OCI-LY7 (cell line): ENCODE data around the gene KCNAB2. TPM values are rescaled to one million over a fixed set of nuclear protein-coding genes. Genes with fewer than 3 reads are reported as not detected.

Experiments
- BruUV-seq: library from RNA; stranded (reverse); fragments of 400-500 nt; replicated peaks from 2 replicates; lab custom pipeline; 2021; lab: Mats Ljungman, UMichigan
- CTCF ChIA-PET: fragments of 300-600 bp; sonication (Branson Sonifier 250); formaldehyde crosslinking; loops from one replicate; lab custom pipeline; 2022; ENCODE audit warnings: antibody characterized with exemption; ENCODE audit not compliant: unreplicated experiment; lab: Charles Lee
- POLR2A ChIA-PET: fragments of 300-600 bp; sonication (Branson Sonifier 250); formaldehyde crosslinking; loops from one replicate; lab custom pipeline; 2022; ENCODE audit warnings: antibody characterized with exemption; lab: Charles Lee
- DNase-seq: peaks from one replicate; pipeline ENCODE4 v3.0.0-alpha.2; 2015; ENCODE audit warnings: low spot score
- H2AFZ ChIP-seq: fragments of 200-600 bp; sonication (generic), shearing (Covaris generic); 2 replicates; pipeline ENCODE4 v1.6.1; 2014; ENCODE audit warnings: mild to moderate bottlenecking, antibody characterized with exemption, low read length, moderate library complexity
- H3K27ac ChIP-seq: fragments of 200-600 bp; sonication (generic); 2 replicates; pipeline ENCODE4 v1.5.1; 2014; ENCODE audit warnings: mixed run types, low read depth, mild to moderate bottlenecking, moderate library complexity, low read length, inconsistent platforms; ENCODE audit not compliant: poor library complexity, severe bottlenecking
- H3K36me3 ChIP-seq: fragments of 200-600 bp; sonication (generic); 2 replicates; pipeline ENCODE4 v1.6.1; 2014; ENCODE audit warnings: mild to moderate bottlenecking, antibody characterized with exemption, low read length, moderate library complexity, mixed read lengths; ENCODE audit not compliant: insufficient read depth
- H3K4me1 ChIP-seq: fragments of 200-600 bp; sonication (generic); 2 replicates; pipeline ENCODE4 v1.5.1; 2014; ENCODE audit warnings: mild to moderate bottlenecking, low read length; ENCODE audit not compliant: insufficient read depth, poor library complexity, severe bottlenecking
- H3K4me2 ChIP-seq: fragments of 200-600 bp; sonication (generic); 2 replicates; pipeline ENCODE4 v1.6.1; 2014; ENCODE audit warnings: mild to moderate bottlenecking, low read length
- H3K4me3 ChIP-seq: fragments of 200-600 bp; sonication (generic); 2 replicates; pipeline ENCODE4 v1.5.1; 2014; ENCODE audit warnings: mild to moderate bottlenecking, low read depth, low read length; ENCODE audit not compliant: poor library complexity, severe bottlenecking
- H3K79me2 ChIP-seq: fragments of 200-600 bp; sonication (generic); 2 replicates; pipeline ENCODE4 v1.6.1; 2016; ENCODE audit warnings: low read depth, mild to moderate bottlenecking, low read length, moderate library complexity, mixed read lengths; ENCODE audit not compliant: insufficient read depth
- H3K9me2 ChIP-seq: fragments of 200-600 bp; sonication (generic); 2 replicates; pipeline ENCODE4 v1.6.1; 2016; ENCODE audit warnings: mild to moderate bottlenecking, low read length, mixed read lengths; ENCODE audit not compliant: insufficient read depth
- H3K9me3 ChIP-seq: fragments of 200-600 bp; sonication (generic); 2 replicates; pipeline ENCODE4 v1.6.1; 2014; ENCODE audit warnings: mild to moderate bottlenecking, mixed run types, low read length, mixed read lengths
- H4K20me1 ChIP-seq: fragments of 200-600 bp; sonication (generic); 2 replicates; pipeline ENCODE4 v1.6.1; 2014; ENCODE audit warnings: mild to moderate bottlenecking, antibody characterized with exemption, low read length, moderate library complexity, mixed read lengths; ENCODE audit not compliant: insufficient read depth
- CTCF ChIP-seq: fragments of 200-600 bp; sonication (generic); conservative IDR thresholded peaks from 2 replicates; pipeline ENCODE4 v1.5.1; 2014; ENCODE audit warnings: mild to moderate bottlenecking, antibody characterized with exemption, low read length, moderate library complexity, mixed read lengths
- EZH2phosphoT487 ChIP-seq: fragments of 200-600 bp; sonication (generic); IDR thresholded peaks from 2 replicates; pipeline ENCODE4 v1.6.1; 2018; ENCODE audit warnings: low read depth, borderline replicate concordance, mild to moderate bottlenecking, mixed run types, antibody characterized with exemption, low read length, moderate library complexity, mixed read lengths
- intact Hi-C: fragments of 100-400 bp; cut with micrococcal nuclease; formaldehyde crosslinking; loops from one replicate; pipeline ENCODE4 v1.10.0; 2022; ENCODE audit not compliant: unreplicated experiment
- total RNA-seq, 2 experiments: library from RNA; depleted of rRNA in 1 of 2; stranded (reverse); fragments of >200 nt in 1 of 2; shearing (Covaris generic) in 1 of 2; gene quantifications; 2 replicates each; pipeline ENCODE4 v1.2.3, GENCODE V29; 2014 to 2022

The KCNAB2 gene
- total RNA-seq, 2 experiments from 2014 or later = 46.7 to 133 TPM

GRCh38 chr1:6133146-6133895 is 87.6 kb downstream of the KCNAB2 start:
- no peak for DNase-seq
- Histone ChIP-seq H3K27ac (no peak overlapping the region), H3K4me1 (no peaks in the 10 kb centered on the region), H2AFZ (no peak overlapping the region), H3K9me3 (no peaks in the 10 kb centered on the region), H3K9me2 (no peaks in the 10 kb centered on the region), H3K4me3 (no peak overlapping the region), H3K4me2 (no peak overlapping the region), H3K79me2 (no peaks in the 10 kb centered on the region), H4K20me1 (no peaks in the 10 kb centered on the region), H3K36me3 (no peaks in the 10 kb centered on the region)
- intact Hi-C loops = no loop called here
- ChIA-PET POLR2A (no interaction called here), CTCF (interaction anchor here (0.6 kb wide), 1 partner anchor 20 kb away, joined by 3 read pairs; no protein-coding TSS in a partner anchor)
- TF ChIP-seq CTCF (no peak), EZH2phosphoT487 (no peak)
- no TSS peak for BruUV-seq

GRCh38 chr1:6134206-6134605 is 88.5 kb downstream of the KCNAB2 start:
- no peak for DNase-seq
- no peaks in the 10 kb centered on the region for H3K4me1 ChIP-seq
- intact Hi-C loops = no loop called here
- H2AFZ ChIP-seq = no peak overlapping the region
- no peak overlapping the region for H3K4me3 ChIP-seq
- ChIA-PET CTCF (no interaction called here), POLR2A (no interaction called here)
- H3K27ac ChIP-seq = no peak overlapping the region
- H3K79me2 ChIP-seq = no peaks in the 10 kb centered on the region
- BruUV-seq = no TSS peak
- no peaks in the 10 kb centered on the region for H3K36me3 ChIP-seq
- no peak overlapping the region for H3K4me2 ChIP-seq
- no peaks in the 10 kb centered on the region for H4K20me1 ChIP-seq
- TF ChIP-seq CTCF (no peak), EZH2phosphoT487 (no peak)
- H3K9me3 ChIP-seq = no peaks in the 10 kb centered on the region
- H3K9me2 ChIP-seq = no peaks in the 10 kb centered on the region
